NCI-H1092 (cell line): Measurements from ENCODE around the gene RPL10.
"Not testable (repeated sequence)": the region's sequence is repeated elsewhere in the genome, so short reads cannot be mapped to it uniquely, and the experiment has no call there.

Source experiments
- DNase-seq: peaks from one replicate; lab custom pipeline; 2025; lab: John Stamatoyannopoulos, UW

Gene RPL10

DNA sequence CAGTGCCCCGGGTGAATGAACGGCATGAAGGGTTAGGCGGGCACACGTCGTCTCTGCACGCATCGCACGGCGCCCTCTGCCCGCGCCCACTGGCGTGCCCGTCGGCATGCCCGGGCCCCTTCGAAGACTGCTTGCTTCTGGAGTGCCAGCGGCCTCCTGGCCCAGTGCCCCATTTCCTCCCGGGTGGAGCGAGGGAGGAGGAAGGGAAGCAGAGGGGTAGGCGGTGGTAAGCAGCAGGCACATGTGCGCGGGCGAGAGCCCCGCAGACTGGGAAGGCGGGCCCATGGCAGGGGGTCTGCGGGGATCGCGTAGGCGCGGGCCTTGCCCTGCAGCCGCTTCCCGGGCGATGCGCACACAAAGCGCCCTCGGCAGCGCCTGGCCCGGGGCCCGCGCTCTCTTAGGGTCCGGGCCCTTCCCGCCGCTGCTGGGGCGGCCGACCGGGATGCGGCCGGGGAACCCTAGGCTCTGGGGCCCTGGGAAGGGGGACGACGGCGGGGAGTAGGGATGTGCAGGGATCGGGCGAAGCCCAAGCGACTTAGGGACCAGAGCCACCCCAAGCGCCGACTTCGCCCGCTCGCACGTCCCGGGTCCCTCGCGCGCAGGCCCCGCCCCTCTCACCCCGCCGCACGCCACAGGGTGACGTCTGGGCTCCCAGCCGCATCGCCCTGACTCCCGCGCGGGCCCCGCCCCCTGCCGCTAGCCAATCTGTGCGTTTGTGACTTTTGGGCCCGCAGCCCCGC, 19.9 kb upstream of the RPL10 start:
- peak; percentile 43 for DNase-seq

- peak; percentile 99 for DNase-seq
Observed at GRCh38 chrX:154378799-154379568, 19.2 kb upstream of the RPL10 start, which contains the start of gene EMD. TSS of gene EMD (plus strand) at chrX:154379295. CDS start at chrX:154379485, 190 bp downstream.

DNA sequence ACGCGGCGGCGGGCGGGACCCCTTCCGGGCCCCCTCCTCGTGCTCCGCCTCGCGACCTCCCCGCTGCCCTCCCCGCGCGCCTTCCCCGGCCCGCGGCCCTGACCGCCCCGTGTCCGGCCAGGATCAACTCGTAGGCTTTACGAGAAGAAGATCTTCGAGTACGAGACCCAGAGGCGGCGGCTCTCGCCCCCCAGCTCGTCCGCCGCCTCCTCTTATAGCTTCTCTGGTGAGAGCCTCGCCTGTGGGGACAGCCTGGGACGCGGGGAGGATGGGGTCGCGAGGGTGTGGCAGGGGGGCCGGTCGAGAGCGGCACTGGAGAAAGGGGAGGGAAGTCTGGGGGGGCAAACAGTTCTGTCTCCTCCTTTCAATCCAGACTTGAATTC, 18.6 kb upstream of the RPL10 start:
- no peak for DNase-seq

DNA sequence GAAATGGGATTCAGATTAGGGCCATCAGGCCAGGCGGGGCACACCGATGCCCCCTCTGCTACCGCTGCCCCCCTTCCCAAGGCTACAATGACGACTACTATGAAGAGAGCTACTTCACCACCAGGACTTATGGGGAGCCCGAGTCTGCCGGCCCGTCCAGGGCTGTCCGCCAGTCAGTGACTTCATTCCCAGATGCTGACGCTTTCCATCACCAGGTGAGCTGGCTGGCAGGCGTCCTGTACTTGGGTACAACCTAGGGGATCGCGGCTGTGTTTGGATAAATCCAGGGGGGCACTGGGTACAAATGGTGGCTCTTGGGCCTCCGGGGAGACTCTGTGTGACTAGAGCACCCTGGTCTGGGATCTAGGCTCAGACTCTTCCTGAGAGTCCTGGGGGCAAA, 18.0 kb upstream of the RPL10 start:
- no peak for DNase-seq

DNA sequence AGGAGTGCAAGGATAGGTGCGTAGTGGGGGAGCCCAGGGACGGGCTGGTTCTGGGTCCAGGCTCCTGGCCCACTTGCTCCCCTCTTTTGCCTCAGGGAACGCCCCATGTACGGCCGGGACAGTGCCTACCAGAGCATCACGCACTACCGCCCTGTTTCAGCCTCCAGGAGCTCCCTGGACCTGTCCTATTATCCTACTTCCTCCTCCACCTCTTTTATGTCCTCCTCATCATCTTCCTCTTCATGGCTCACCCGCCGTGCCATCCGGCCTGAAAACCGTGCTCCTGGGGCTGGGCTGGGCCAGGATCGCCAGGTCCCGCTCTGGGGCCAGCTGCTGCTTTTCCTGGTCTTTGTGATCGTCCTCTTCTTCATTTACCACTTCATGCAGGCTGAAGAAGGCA, 17.4 kb upstream of the RPL10 start:
- no peak for DNase-seq

DNA sequence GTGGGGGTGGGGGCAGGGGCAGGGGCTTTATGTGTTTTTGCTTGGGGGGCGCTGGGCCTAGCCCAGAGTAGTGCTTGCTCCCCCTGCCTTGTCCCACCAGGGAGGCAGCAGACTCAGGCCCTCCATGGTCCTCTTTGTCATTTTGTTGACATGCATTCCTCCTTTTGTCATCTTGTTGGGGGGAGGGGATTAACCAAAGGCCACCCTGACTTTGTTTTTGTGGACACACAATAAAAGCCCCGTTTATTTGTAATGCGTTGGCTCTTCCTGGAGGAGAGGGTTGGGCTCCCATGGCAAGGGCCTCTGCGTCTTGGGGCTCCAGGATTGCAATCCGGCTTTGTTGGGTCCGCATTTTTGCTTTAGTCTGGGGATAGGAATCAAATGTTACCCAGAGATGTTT, 16.9 kb upstream of the RPL10 start:
- DNase-seq = no peak

- DNase-seq = no peak
Observed at GRCh38 chrX:154382483-154383069, 15.6 kb upstream of the RPL10 start.

DNA sequence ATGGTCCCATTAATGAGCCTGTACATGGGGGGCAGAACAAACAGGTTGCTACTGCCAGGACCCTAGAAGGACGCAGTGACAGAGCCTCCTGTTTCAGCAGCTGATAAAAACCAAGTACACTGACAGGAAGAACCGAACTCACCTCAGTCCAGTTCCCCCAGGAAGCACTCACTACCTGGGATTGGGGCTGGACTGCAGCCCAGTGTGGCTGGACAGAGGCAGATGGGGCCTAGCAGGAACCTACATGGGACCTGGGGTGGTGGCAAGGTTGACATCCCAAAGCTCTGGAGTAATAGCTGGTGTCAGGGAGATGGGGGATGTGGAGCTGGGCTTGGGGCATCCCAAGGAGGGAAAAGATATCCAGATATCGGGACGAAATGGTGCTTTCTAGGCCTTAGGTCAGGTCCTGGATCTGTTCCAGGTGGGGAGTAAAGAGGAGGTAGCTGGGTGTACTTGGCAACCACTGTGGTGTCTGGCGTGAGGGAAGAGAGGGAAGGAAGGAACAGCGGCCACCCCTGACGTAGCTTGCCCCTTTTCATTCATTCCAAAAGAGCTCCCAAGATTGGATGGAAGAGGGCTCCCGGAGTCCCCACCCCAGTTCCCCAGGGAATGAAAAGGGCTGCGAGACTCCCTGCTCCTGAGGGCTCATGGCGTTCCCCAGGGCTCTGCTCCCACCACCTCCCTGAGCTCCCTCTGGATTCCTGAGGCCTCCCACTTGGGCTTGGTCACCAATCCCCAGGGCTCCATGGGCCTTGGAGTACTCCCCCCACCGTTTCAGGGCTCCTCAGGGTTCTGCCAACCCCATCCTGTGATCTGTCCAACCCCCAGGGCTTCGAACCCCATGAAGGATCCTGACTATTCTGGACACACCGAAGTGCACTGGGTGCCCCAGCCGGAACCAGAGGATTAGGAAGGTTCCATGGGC, 14.6 kb upstream of the RPL10 start:
- no peak for DNase-seq

GRCh38 chrX:154384284-154384892, 13.8 kb upstream of the RPL10 start:
- no peak for DNase-seq

DNA sequence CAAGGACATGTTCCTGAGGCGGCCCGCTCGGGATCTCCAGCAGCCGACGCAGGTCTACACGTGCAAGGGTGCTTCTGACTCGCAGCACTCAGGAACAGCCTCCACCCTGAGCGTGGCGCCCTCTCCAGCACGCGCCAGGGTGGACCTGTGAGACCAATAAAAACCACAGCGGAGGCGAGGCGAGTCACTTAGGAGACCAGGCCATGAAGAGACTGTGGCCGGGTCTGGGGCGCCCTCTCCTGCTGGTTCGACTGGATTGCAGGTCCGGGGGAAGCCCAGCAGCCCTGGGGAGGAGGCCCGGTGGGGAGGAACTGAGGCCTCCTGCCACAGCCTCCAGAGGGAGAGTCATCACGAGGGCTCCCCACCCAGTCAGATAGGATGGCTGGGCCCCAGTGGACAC, 10.1 kb upstream of the RPL10 start:
- DNase-seq = not testable (repeated sequence)

DNA sequence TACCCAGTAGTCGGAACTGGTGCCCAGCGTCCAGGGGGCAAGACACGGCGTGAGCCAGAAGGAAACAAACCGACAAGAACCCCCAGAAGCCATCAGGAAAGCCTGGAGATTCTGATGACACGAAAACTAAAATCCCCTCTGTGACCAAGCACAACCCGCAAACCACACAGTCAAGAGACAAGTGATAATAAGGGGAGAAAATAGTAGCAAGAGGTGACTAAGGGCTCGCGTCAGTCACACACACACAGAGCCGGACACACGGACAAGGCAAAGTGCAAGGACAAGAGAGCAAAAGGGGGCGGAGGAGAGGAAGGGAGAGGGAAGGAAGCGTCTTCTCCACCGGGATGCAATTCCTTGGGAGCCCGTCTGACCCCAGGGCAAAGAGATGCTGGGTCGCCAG, 9.5 kb upstream of the RPL10 start:
- not testable (repeated sequence) for DNase-seq

DNA sequence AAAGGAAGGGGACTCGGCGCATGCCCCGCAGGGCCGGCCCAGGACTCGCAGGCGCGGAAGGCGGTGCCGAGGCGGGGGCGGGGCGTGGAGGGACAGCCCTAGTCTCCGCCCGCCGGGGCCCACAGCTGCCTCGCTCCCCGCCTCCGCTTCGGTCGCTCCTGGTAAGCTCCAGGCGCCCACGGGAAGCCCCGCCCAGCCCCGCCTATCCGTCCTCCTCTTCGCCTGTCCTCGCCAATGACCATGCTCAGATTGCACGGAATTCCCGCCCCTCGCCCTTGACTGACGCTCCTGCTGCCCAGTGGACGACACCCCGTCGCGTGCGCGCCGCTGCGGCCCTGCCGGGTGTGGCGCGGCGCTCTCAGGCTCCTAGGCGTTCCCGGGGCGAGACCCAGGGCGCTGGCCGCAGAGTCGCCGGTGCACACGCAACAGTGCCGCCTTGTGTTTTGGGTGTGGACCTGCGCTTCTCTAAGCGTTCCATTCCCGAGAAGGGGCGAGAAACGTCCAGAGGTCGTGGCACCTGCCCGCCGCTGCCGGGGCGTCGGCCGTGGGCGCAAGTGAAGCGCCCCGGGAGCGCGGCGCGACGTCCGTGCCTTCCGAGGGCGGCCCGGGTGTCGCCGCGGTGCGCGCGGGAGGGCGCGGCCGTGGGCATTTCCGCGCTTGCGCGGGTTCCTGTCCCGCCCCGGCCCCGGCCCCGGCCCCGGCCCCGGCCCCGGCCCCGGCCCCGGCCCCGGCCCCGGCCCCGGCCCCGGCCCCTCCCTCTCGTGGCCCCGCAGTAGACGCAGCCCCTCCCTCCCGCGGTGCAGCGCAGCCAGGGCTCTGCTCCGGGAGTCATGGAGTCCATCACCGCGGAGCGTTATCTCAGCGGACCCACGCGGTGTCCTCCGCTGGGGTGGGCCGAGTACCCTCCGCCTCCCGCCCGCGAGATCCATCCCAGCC, 8.1 kb upstream of the RPL10 start:
- DNase-seq = not testable (repeated sequence)

DNA sequence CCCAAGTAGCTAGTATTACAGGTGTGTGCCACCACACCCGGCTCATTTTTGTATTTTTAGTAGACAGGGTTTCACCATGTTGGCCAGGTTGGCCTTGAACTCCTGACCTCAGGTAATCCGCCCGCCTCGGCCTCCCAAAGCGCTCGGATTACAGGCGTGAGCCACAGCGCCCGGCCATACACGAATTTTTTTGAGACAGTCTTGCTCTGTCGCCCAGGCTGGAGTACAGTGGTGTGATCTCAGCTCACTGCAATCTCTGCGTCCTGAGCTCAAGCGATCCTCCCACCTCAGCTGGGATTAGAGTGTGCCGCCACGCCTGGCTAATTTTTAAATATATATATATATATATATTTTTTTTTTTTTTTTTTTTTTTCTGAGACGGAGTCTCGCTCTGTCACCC, 1.8 kb upstream of the RPL10 start:
- not testable (repeated sequence) for DNase-seq

- no peak for DNase-seq
Observed at GRCh38 chrX:154396973-154397887, 947 bp upstream of the RPL10 start.

- DNase-seq = peak; percentile 77
Observed at GRCh38 chrX:154398668-154399526, 720 bp downstream of the RPL10 start.

DNA sequence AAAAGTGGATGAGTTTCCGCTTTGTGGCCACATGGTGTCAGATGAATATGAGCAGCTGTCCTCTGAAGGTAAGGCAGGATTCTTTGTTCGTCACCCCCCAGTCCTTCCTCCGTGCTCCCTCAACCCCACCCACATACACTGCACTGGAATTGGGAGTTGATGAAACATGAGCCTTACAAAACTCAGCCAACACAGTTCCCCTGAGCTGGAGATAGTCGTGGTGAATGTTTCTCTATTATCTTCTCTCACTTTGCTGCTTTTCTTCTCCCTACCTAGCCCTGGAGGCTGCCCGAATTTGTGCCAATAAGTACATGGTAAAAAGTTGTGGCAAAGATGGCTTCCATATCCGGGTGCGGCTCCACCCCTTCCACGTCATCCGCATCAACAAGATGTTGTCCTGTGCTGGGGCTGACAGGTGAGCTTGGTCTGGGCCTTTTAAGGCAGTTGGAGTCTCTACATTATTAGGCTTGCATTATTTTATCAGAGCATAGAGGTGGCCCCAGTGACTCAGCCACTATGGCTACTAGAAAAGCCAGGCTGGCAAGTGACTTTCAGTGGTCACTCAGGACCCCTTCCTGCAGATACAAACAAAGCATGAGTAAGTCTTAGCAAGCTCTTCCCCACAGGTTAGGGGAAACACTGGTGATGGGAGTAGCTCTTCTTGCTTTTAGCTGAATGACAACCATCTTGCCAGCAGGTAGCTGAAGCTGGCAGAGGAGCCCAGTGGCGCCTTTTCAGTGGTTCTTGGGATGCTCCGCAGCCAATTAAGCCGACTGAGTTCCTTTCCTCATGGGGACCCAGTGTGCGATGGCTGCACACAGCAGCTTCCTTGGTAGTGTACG, 1.6 kb downstream of the RPL10 start:
- no peak for DNase-seq

- DNase-seq = not testable (repeated sequence)
Observed at GRCh38 chrX:154400369-154400817, 2.2 kb downstream of the RPL10 start.
